Loucy (cell line): ENCODE data around the gene ZBTB2.

Source experiments
- CTCF ChIP-seq: fragments of 200-600 bp; sonication (generic); conservative IDR thresholded peaks from 2 replicates; pipeline ENCODE4 v1.5.1; 2014; ENCODE audit warnings: mild to moderate bottlenecking, antibody characterized with exemption, low read length
- EZH2phosphoT487 ChIP-seq: fragments of 200-600 bp; IDR thresholded peaks from 2 replicates; pipeline ENCODE4 v1.6.1; 2018; ENCODE audit warnings: antibody characterized with exemption, mild to moderate bottlenecking, moderate library complexity, borderline replicate concordance

DNA sequence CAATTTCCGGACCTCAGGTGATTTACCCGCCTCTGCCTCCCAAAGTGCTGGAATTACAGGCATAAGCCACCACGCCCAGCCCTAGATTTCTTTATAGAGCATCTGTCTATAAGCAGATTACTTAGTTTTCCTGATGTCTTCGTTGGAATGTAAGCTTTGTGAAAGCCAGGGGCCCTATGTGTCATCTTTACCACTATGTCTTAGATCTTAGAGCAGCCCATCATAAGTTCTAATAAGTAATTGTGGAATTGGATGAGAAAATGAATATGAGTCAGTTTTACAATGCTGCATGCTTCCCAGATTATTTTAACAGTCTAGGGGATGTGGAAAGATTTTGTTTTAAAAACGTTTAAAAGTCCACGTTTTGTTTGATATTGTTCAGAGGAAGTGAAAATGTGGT is 9.1 kb upstream of the ZBTB2 start:
- TF ChIP-seq CTCF (no peak), EZH2phosphoT487 (no peak)
